K562 (cell line): ENCODE measurements around the gene PRM3. TPM values are rescaled to one million over a fixed set of nuclear protein-coding genes. Genes with fewer than 3 reads are reported as not detected.

Experiments used
- ATAC-seq: fragments of 200-7000 bp; cut with Tn5 transposase; 3 replicates; pipeline ENCODE4 v1.9.1; 2020; ENCODE audit warnings: moderate library complexity
- BruUV-seq: library from RNA; stranded (reverse); fragments of 400-500 nt; replicated peaks from 2 replicates; lab custom pipeline; 2021; lab: Mats Ljungman, UMichigan
- CTCF ChIA-PET: fragments of 300-600 bp; formaldehyde crosslinking; extraction: SDS; loops from one replicate; lab custom pipeline; 2021; ENCODE audit warnings: low intra/inter-chr PET ratio; lab: Yijun Ruan, JAX
- POLR2A ChIA-PET: fragments of 300-600, 350-650 bp; sonication (Branson Sonifier 250); formaldehyde crosslinking; extraction: SDS; loops from one replicate; lab custom pipeline; 2021; ENCODE audit warnings: antibody characterized with exemption, inconsistent platforms; lab: Yijun Ruan, JAX
- DNase-seq, 4 experiments: peaks; one replicate each; pipeline versions ENCODE4 v3.0.0 to v3.0.0-alpha.2; 2011 to 2018; ENCODE audit warnings: low spot score in 3 of 4, mixed read lengths in 3 of 4; ENCODE audit errors: extremely low read depth in 1 of 4
- FAIRE-seq: peaks from 2 replicates; lab custom pipeline; 2011; peaks lifted over from hg19 to GRCh38; lab: Jason Lieb, UNC
- H2AFZ ChIP-seq: 2 replicates; pipeline ENCODE4 v1.6.0; 2011; ENCODE audit warnings: low read depth, low read length, control low read depth, inconsistent platforms
- H3K27ac ChIP-seq: fragments of 200-600 bp; 3 replicates; pipeline ENCODE4 v1.8.0; 2011; ENCODE audit warnings: low read depth, mild to moderate bottlenecking, control low read depth, inconsistent platforms, low read length, moderate library complexity, mixed read lengths; ENCODE audit errors: extremely low read depth
- H3K27me3 ChIP-seq, 2 experiments: fragments of 300-600 bp in 1 of 2; 2 replicates in 1 of 2; 3 replicates in 1 of 2; pipeline versions ENCODE4 v1.6.0 to v1.8.0; 2011; ENCODE audit warnings: inconsistent platforms in 2 of 2, low read length in 2 of 2, mild to moderate bottlenecking in 1 of 2, mixed read lengths in 1 of 2, moderate library complexity in 1 of 2; ENCODE audit not compliant: control insufficient read depth in 2 of 2, insufficient read depth in 2 of 2
- H3K36me3 ChIP-seq: fragments of 300-600 bp; 3 replicates; pipeline ENCODE4 v1.8.0; 2011; ENCODE audit warnings: mild to moderate bottlenecking, low read length, inconsistent platforms; ENCODE audit not compliant: control insufficient read depth, insufficient read depth
- H3K4me1 ChIP-seq, 2 experiments: fragments of 200-600 bp in 1 of 2; replicated peaks in 1 of 2; 2 replicates in 1 of 2; 3 replicates in 1 of 2; pipeline versions ENCODE4 v1.5.1 to v1.8.0; 2011; ENCODE audit warnings: inconsistent platforms in 2 of 2, low read length in 2 of 2, mild to moderate bottlenecking in 1 of 2, mixed read lengths in 1 of 2, moderate library complexity in 1 of 2; ENCODE audit not compliant: control insufficient read depth in 2 of 2, insufficient read depth in 2 of 2
- H3K4me2 ChIP-seq: 2 replicates; pipeline ENCODE4 v1.6.1; 2011; ENCODE audit warnings: low read length, control low read depth, inconsistent platforms, mixed read lengths; ENCODE audit not compliant: insufficient read depth
- H3K4me3 ChIP-seq: fragments of 200-600 bp; sonication (generic), shearing (Covaris generic); 2 replicates; pipeline ENCODE4 v1.5.1; 2016; ENCODE audit warnings: control low read depth, inconsistent platforms
- H3K79me2 ChIP-seq: fragments of 200-600 bp; 3 replicates; pipeline ENCODE4 v1.8.0; 2011; ENCODE audit warnings: low read length, inconsistent platforms; ENCODE audit not compliant: control insufficient read depth, insufficient read depth
- H3K9ac ChIP-seq, 2 experiments: 2 replicates each; pipeline versions ENCODE4 v1.6.0 to v1.6.1; 2011; ENCODE audit warnings: low read depth in 2 of 2, low read length in 2 of 2, control low read depth in 1 of 2, inconsistent platforms in 1 of 2, mild to moderate bottlenecking in 1 of 2, mixed read lengths in 1 of 2; ENCODE audit not compliant: insufficient read depth in 1 of 2
- H3K9me1 ChIP-seq: one replicate; pipeline ENCODE4 v1.6.0; 2011; ENCODE audit warnings: inconsistent platforms, mild to moderate bottlenecking, low read length, moderate library complexity; ENCODE audit not compliant: control insufficient read depth, insufficient read depth
- H3K9me3 ChIP-seq: replicated peaks from 2 replicates; pipeline ENCODE4 v1.5.1; 2011; ENCODE audit warnings: low read depth, low read length, inconsistent platforms; ENCODE audit not compliant: control insufficient read depth, insufficient read depth
- H4K20me1 ChIP-seq: replicated peaks from 2 replicates; pipeline ENCODE4 v1.6.1; 2011; ENCODE audit warnings: low read length, inconsistent platforms, mixed read lengths; ENCODE audit not compliant: control insufficient read depth, insufficient read depth
- ATF4 ChIP-seq: fragments of 450-650 bp; formaldehyde crosslinking; IDR thresholded peaks from 2 replicates; pipeline ENCODE4 v1.4.0; 2022; ENCODE audit warnings: mild to moderate bottlenecking, moderate library complexity
- ATF6 ChIP-seq: sonication (generic); formaldehyde crosslinking; IDR thresholded peaks from 2 replicates; pipeline ENCODE4 v1.4.0; 2020; ENCODE audit warnings: mild to moderate bottlenecking, missing genetic modification reagents
- CREB1 ChIP-seq, 2 experiments: sonication (generic) in 1 of 2; formaldehyde crosslinking in 1 of 2; IDR thresholded peaks; 2 replicates each; pipeline versions ENCODE4 v1.6.1 to v1.8.0; 2012 to 2022; ENCODE audit warnings: inconsistent platforms in 1 of 2, mild to moderate bottlenecking in 1 of 2, missing genetic modification reagents in 1 of 2, moderate library complexity in 1 of 2
- CTBP1 ChIP-seq: fragments of 450-650 bp; IDR thresholded peaks from 2 replicates; pipeline ENCODE4 v1.6.1; 2016; ENCODE audit warnings: borderline replicate concordance
- DACH1 ChIP-seq: fragments of 450-650 bp; IDR thresholded peaks from 2 replicates; pipeline ENCODE4 v1.6.1; 2018; ENCODE audit not compliant: partially characterized antibody
- DPF2 ChIP-seq: fragments of 450-650 bp; IDR thresholded peaks from 2 replicates; pipeline ENCODE4 v1.6.1; 2016
- ETS1 ChIP-seq: conservative IDR thresholded peaks from 2 replicates; pipeline ENCODE4 v1.6.1; 2011; ENCODE audit warnings: low read depth, mild to moderate bottlenecking, low read length; ENCODE audit not compliant: control insufficient read depth
- HDAC1 ChIP-seq, 2 experiments: fragments of 450-650 bp; IDR thresholded peaks; 2 replicates each; pipeline ENCODE4 v1.6.1; 2016 to 2017; ENCODE audit warnings: inconsistent platforms in 1 of 2, mild to moderate bottlenecking in 1 of 2, moderate library complexity in 1 of 2
- LEF1 ChIP-seq: fragments of 450-650 bp; IDR thresholded peaks from 2 replicates; pipeline ENCODE4 v1.6.1; 2016; ENCODE audit warnings: mild to moderate bottlenecking
- NFIC ChIP-seq: fragments of 450-650 bp; IDR thresholded peaks from 2 replicates; pipeline ENCODE4 v1.6.1; 2017; ENCODE audit warnings: mild to moderate bottlenecking, inconsistent platforms
- RAD21 ChIP-seq, 2 experiments: fragments of 250-450 bp in 1 of 2; fragments of 450-650 bp in 1 of 2; sonication (Bioruptor Pico) in 1 of 2; formaldehyde crosslinking in 1 of 2; IDR thresholded peaks in 1 of 2; conservative IDR thresholded peaks in 1 of 2; 2 replicates each; pipeline versions ENCODE4 v1.4.0 to v1.8.0; 2020 to 2022; ENCODE audit warnings: mild to moderate bottlenecking in 2 of 2, moderate library complexity in 1 of 2
- SFPQ ChIP-seq: fragments of 200-400 bp; formaldehyde crosslinking; IDR thresholded peaks from 2 replicates; pipeline ENCODE4 v1.6.1; 2017; ENCODE audit warnings: mild to moderate bottlenecking, low read depth, low read length, moderate library complexity
- SMAD4 ChIP-seq: fragments of 250-450 bp; sonication (Bioruptor Pico); conservative IDR thresholded peaks from 2 replicates; pipeline ENCODE4 v1.8.0; 2021; ENCODE audit warnings: inconsistent platforms, mild to moderate bottlenecking, moderate library complexity
- TBL1XR1 ChIP-seq, 2 experiments: IDR thresholded peaks; 2 replicates each; pipeline ENCODE4 v1.6.1; 2012; ENCODE audit warnings: improper control_type of control experiment in 2 of 2, low read length in 2 of 2, mild to moderate bottlenecking in 1 of 2
- WGBS: fragments of 100-300 bp; shearing (Covaris generic); methylation state at CpG from one replicate; pipeline ENCODE4 v1.1.6; 2016; ENCODE audit warnings: low coverage, mixed read lengths; ENCODE audit not compliant: insufficient coverage; ENCODE audit errors: missing lambda C conversion rate; 5-methylcytosine and 5-hydroxymethylcytosine counted together
- in situ Hi-C: fragments of 300-500 bp; cut with MboI; formaldehyde crosslinking; loops from 4 replicates; pipeline ENCODE4 v1.15.0; 2018; ENCODE audit warnings: inconsistent platforms, mixed read lengths
- intact Hi-C: fragments of 100-400 bp; cut with micrococcal nuclease; formaldehyde crosslinking; loops from 2 replicates; pipeline ENCODE4 v1.14.2; 2022
- polyA plus RNA-seq, 8 experiments: library from polyadenylated mRNA; depleted of rRNA in 4 of 8; stranded (reverse) in 5 of 8; unstranded in 3 of 8; fragments of >200 nt; fragmentation: Nextera tagmentation in 2 of 8; fragmentation: Illumina TruSeq in 1 of 8; extraction: Ambion mirVana in 2 of 8; extraction: Trizol in 1 of 8; gene quantifications; 2 replicates each; pipeline versions ENCODE4 v1.2.1 to v1.2.3, GENCODE V29; 2011 to 2014; ENCODE audit warnings: inconsistent platforms in 1 of 8, missing spikeins in 1 of 8
- total RNA-seq, 7 experiments: library from RNA; depleted of rRNA in 6 of 7; stranded (reverse); fragments of >200 nt in 6 of 7; fragmentation: Illumina TruSeq in 2 of 7; extraction: Trizol in 2 of 7; gene quantifications; 2 replicates each; pipeline versions ENCODE4 v1.2.1 to v1.2.3, GENCODE V29; 2011 to 2021; ENCODE audit warnings: low replicate concordance in 1 of 7

Gene PRM3
- total and polyA plus RNA-seq, 9 of the 15 experiments (the other 6 are each of a cell fraction or from before 2014, with no cell fraction given), result not detected

GRCh38 chr16:11297492-11298142 lies 24.2 kb upstream of the PRM3 start:
- H4K20me1 ChIP-seq, result no peaks in the 10 kb centered on the region
- WGBS, result 8% methylated on average over 18 of the region's 19 CpGs
- FAIRE-seq (peak; percentile 78), ATAC-seq (peak; percentile 88), DNase-seq (peak; percentile 65 to 74 (median 72))
- H3K36me3 ChIP-seq, result no peaks in the 10 kb centered on the region
- no TSS peak for BruUV-seq
- H3K4me3 ChIP-seq, result no peak overlapping the region
- in situ Hi-C loops, result no loop called here
- ChIA-PET POLR2A (interaction anchor here (0.6 to 1.5 kb wide), 4 partner anchors 15 to 22 kb away, joined by 3 to 7 read pairs (median 4); partner anchors contain the start of gene PRM2), CTCF (no interaction called here)
- no peaks in the 10 kb centered on the region for H3K79me2 ChIP-seq
- H3K9me3 ChIP-seq, result no peaks in the 10 kb centered on the region
- intact Hi-C loops, result no loop called here
- no peak overlapping the region for H3K27ac ChIP-seq
- peak overlapping the region in 1 of 2 experiments; percentile 86; a peak in 2 of 4 replicates for H3K9ac ChIP-seq
- 0 out of 5 replicates have a peak, but pooled peaks cover 0 to 9% of the 10 kb centered on the region in 2 experiments for H3K27me3 ChIP-seq
- peak overlapping the region; percentile 67 for H2AFZ ChIP-seq
- H3K9me1 ChIP-seq, result no peaks in the 10 kb centered on the region
- H3K4me1 ChIP-seq, result peaks cover 6 to 13% of the 10 kb centered on the region in 2 experiments; a peak in 4 of 5 replicates
- peak overlapping the region; percentile 47 for H3K4me2 ChIP-seq
- TF ChIP-seq DPF2 (peak; percentile 77), CREB1 (IDR thresholded peaks at IDR 0.05) (no peak), CREB1 (CRISPR knock-in tag; IDR thresholded peaks at IDR 0.05) (0 out of 2 replicates have a peak, but pooled peaks have one; percentile 21), SMAD4 (peak; percentile 90), CTBP1 (peak; percentile 50; the same call in 1 of the 2 replicates), NFIC (peak; percentile 59), TBL1XR1 (IDR thresholded peaks at IDR 0.05; ENCODE audit: low read length in 2 of 2) (peak in 1 of 2 experiments; percentile 48; a peak in 1 of 4 replicates), DACH1 (peak; percentile 58), LEF1 (peak; percentile 39; the same call in 1 of the 2 replicates), ATF6 (CRISPR knock-in tag) (no peak), RAD21 (CRISPR knock-in tag; conservative IDR thresholded peaks at IDR 0.05 in 1 of 2, IDR thresholded peaks at IDR 0.05 in 1 of 2) (peak in 1 of 2 experiments; percentile 11; a peak in 1 of 4 replicates), SFPQ (no peak), ETS1 (peak; percentile 56; the same call in 1 of the 2 replicates), ATF4 (0 out of 2 replicates have a peak, but pooled peaks have one; percentile 6), HDAC1 (IDR thresholded peaks at IDR 0.05) (peak in 1 of 2 experiments; percentile 57; a peak in 1 of 4 replicates)
